Activated CD4-positive, alpha-beta T cell treated with anti-CD3 and anti-CD28 coated beads for 4 hours (primary cell): ENCODE results near the gene SPCS2.
A peak's percentile ranks its signal among the peaks of the same experiment; 100 is the strongest.

Experiments used
- DNase-seq, 2 donors: peaks; one replicate each; pipeline ENCODE4 v3.0.0-alpha.2; 2020

SPCS2 gene

GRCh38 chr11:74948898-74949752, at the start of gene SPCS2, which contains the start of gene XRRA1:
Gene SPCS2 (plus strand): TSS chr11:74949266. CDS start chr11:74949286, 20 bp downstream.
Gene XRRA1 (minus strand): TSS chr11:74949091. CDS start chr11:74940878, 8,213 bp downstream.
- DNase-seq = peak; percentile 96 to 98

- DNase-seq = no peak
Observed at GRCh38 chr11:74902342-74902741, 46.7 kb upstream of the SPCS2 start.

GRCh38 chr11:74905326-74905725, 43.7 kb upstream of the SPCS2 start:
- no peak for DNase-seq

- DNase-seq = no peak
Observed at GRCh38 chr11:74909385-74909784, 39.7 kb upstream of the SPCS2 start.

GRCh38 chr11:74909812-74910211, 39.3 kb upstream of the SPCS2 start:
- no peak for DNase-seq

- no peak for DNase-seq
Observed at GRCh38 chr11:74923125-74923524, 25.9 kb upstream of the SPCS2 start.

GRCh38 chr11:74925281-74925680, 23.8 kb upstream of the SPCS2 start:
- DNase-seq = no peak

GRCh38 chr11:74926304-74927030, 22.6 kb upstream of the SPCS2 start:
- no peak for DNase-seq

- no peak for DNase-seq
Observed at GRCh38 chr11:74927496-74927895, 21.6 kb upstream of the SPCS2 start.

- DNase-seq = peak; percentile 69 to 72
Observed at GRCh38 chr11:74929431-74930363, 19.4 kb upstream of the SPCS2 start.

GRCh38 chr11:74932169-74932568, 16.9 kb upstream of the SPCS2 start:
- no peak for DNase-seq

- DNase-seq = no peak
Observed at GRCh38 chr11:74932797-74933196, 16.3 kb upstream of the SPCS2 start.

GRCh38 chr11:74933765-74934164, 15.3 kb upstream of the SPCS2 start:
- no peak for DNase-seq

GRCh38 chr11:74935285-74935684, 13.8 kb upstream of the SPCS2 start:
- DNase-seq = no peak

- no peak for DNase-seq
Observed at GRCh38 chr11:74936087-74936486, 13.0 kb upstream of the SPCS2 start.

GRCh38 chr11:74936976-74937375, 12.1 kb upstream of the SPCS2 start:
- DNase-seq = no peak

- no peak for DNase-seq
Observed at GRCh38 chr11:74937696-74938475, 11.2 kb upstream of the SPCS2 start.

- DNase-seq = no peak
Observed at GRCh38 chr11:74941492-74941891, 7.6 kb upstream of the SPCS2 start.

GRCh38 chr11:74942073-74942759, 6.8 kb upstream of the SPCS2 start:
- no peak for DNase-seq

- DNase-seq = no peak
Observed at GRCh38 chr11:74948546-74948897, 544 bp upstream of the SPCS2 start.

- no peak for DNase-seq
Observed at GRCh38 chr11:74949753-74950137, 679 bp downstream of the SPCS2 start.
